K562 (cell line): ENCODE data around the gene COQ5. TPM values are rescaled to one million over a fixed set of nuclear protein-coding genes. Genes with fewer than 3 reads are reported as not detected.

Experiments
- BRD9 ChIP-seq: fragments of 450-650 bp; IDR thresholded peaks from 2 replicates; pipeline ENCODE4 v1.6.1; 2018; ENCODE audit warnings: low read depth; ENCODE audit not compliant: partially characterized antibody
- CBX2 ChIP-seq: fragments of 200-600 bp; sonication (generic); IDR thresholded peaks from one replicate; pipeline ENCODE4 v1.6.1; 2012; ENCODE audit warnings: mild to moderate bottlenecking, low read length, inconsistent platforms; ENCODE audit not compliant: insufficient read depth, poor library complexity, severe bottlenecking
- CHD7 ChIP-seq: fragments of 200-600 bp; sonication (generic); IDR thresholded peaks from one replicate; pipeline ENCODE4 v1.6.1; 2012; ENCODE audit warnings: mild to moderate bottlenecking, low read depth, low read length, inconsistent platforms
- EHMT2 ChIP-seq: fragments of 450-650 bp; IDR thresholded peaks from 2 replicates; pipeline ENCODE4 v1.6.1; 2018; ENCODE audit warnings: antibody characterized with exemption
- FOXA3 ChIP-seq, 2 experiments: fragments of 450-650 bp in 1 of 2; sonication (generic) in 1 of 2; formaldehyde crosslinking; IDR thresholded peaks in 1 of 2; conservative IDR thresholded peaks in 1 of 2; 2 replicates each; pipeline versions ENCODE4 v1.4.0 to v1.8.0; 2020 to 2022; ENCODE audit warnings: mild to moderate bottlenecking in 2 of 2, missing genetic modification reagents in 1 of 2
- FOXM1 ChIP-seq, 2 experiments: fragments of 450-650 bp in 1 of 2; sonication (generic) in 1 of 2; formaldehyde crosslinking in 1 of 2; IDR thresholded peaks; 2 replicates each; pipeline versions ENCODE4 v1.6.1 to v1.9.0; 2017 to 2022; ENCODE audit warnings: low read depth in 2 of 2, mild to moderate bottlenecking in 2 of 2, missing genetic modification reagents in 1 of 2, moderate library complexity in 1 of 2
- GABPB1 ChIP-seq: sonication (generic); formaldehyde crosslinking; IDR thresholded peaks from 2 replicates; pipeline ENCODE4 v1.8.0; 2022; ENCODE audit warnings: mild to moderate bottlenecking, missing genetic modification reagents
- KLF13 ChIP-seq: fragments of 450-650 bp; IDR thresholded peaks from 2 replicates; pipeline ENCODE4 v1.6.1; 2016; ENCODE audit warnings: missing genetic modification characterization, low read depth, mild to moderate bottlenecking, missing compliant biosample characterization, moderate library complexity, borderline replicate concordance
- NFIC ChIP-seq: fragments of 450-650 bp; IDR thresholded peaks from 2 replicates; pipeline ENCODE4 v1.6.1; 2017; ENCODE audit warnings: mild to moderate bottlenecking, inconsistent platforms
- SIX5 ChIP-seq, 2 experiments: IDR thresholded peaks; 2 replicates each; pipeline ENCODE4 v1.6.1; 2011; ENCODE audit warnings: low read length in 2 of 2, borderline replicate concordance in 1 of 2, low read depth in 1 of 2, mild to moderate bottlenecking in 1 of 2, moderate library complexity in 1 of 2; ENCODE audit not compliant: insufficient read depth in 1 of 2
- TRIM24 ChIP-seq, 2 experiments: fragments of 450-650 bp; IDR thresholded peaks; 2 replicates each; pipeline ENCODE4 v1.6.1; 2016
- ZNF197 ChIP-seq: fragments of 200-800 bp; sonication (Bioruptor generic); IDR thresholded peaks from 2 replicates; pipeline ENCODE4 v1.6.1; 2016; ENCODE audit warnings: low read depth, missing genetic modification characterization, missing compliant biosample characterization
- polyA plus RNA-seq, 8 experiments: library from polyadenylated mRNA; depleted of rRNA in 4 of 8; stranded (reverse) in 5 of 8; unstranded in 3 of 8; fragments of >200 nt; fragmentation: Nextera tagmentation in 2 of 8; fragmentation: Illumina TruSeq in 1 of 8; extraction: Ambion mirVana in 2 of 8; extraction: Trizol in 1 of 8; gene quantifications; 2 replicates each; pipeline versions ENCODE4 v1.2.1 to v1.2.3, GENCODE V29; 2011 to 2014; ENCODE audit warnings: inconsistent platforms in 1 of 8, missing spikeins in 1 of 8
- total RNA-seq, 7 experiments: library from RNA; depleted of rRNA in 6 of 7; stranded (reverse); fragments of >200 nt in 6 of 7; fragmentation: Illumina TruSeq in 2 of 7; extraction: Trizol in 2 of 7; gene quantifications; 2 replicates each; pipeline versions ENCODE4 v1.2.1 to v1.2.3, GENCODE V29; 2011 to 2021; ENCODE audit warnings: low replicate concordance in 1 of 7
- TF ChIP-seq, protein P1 (sequence below): fragments of 250-450 bp; sonication (Bioruptor Pico); IDR thresholded peaks from 2 replicates; pipeline ENCODE4 v1.4.0; 2020; ENCODE audit warnings: mild to moderate bottlenecking, moderate library complexity
- TF ChIP-seq, protein P2 (sequence below): fragments of 250-450 bp; sonication (Bioruptor Pico); IDR thresholded peaks from 2 replicates; pipeline ENCODE4 v1.8.0; 2021; ENCODE audit warnings: borderline replicate concordance, mild to moderate bottlenecking, moderate library complexity; ENCODE audit not compliant: poor library complexity, severe bottlenecking

COQ5 gene
- total and polyA plus RNA-seq, 9 of the 15 experiments (the other 6 are each of a cell fraction or from before 2014, with no cell fraction given): 19.2 to 59.7 (median 30.4) TPM

- no peak for TF ChIP-seq CHD7
- TF ChIP-seq ZNF197 (CRISPR knock-in tag): peak; percentile 95
- TF ChIP-seq GABPB1 (CRISPR knock-in tag): no peak
- TF ChIP-seq FOXA3 (CRISPR knock-in tag; conservative IDR thresholded peaks at IDR 0.05 in 1 of 2, IDR thresholded peaks at IDR 0.05 in 1 of 2): peak in 1 of 2 experiments; percentile 77; a peak in 2 of 4 replicates
- peak; percentile 81 to 93 for TF ChIP-seq TRIM24 (IDR thresholded peaks at IDR 0.05)
- peak; percentile 73 for TF ChIP-seq EHMT2
- TF ChIP-seq, protein P1, sequence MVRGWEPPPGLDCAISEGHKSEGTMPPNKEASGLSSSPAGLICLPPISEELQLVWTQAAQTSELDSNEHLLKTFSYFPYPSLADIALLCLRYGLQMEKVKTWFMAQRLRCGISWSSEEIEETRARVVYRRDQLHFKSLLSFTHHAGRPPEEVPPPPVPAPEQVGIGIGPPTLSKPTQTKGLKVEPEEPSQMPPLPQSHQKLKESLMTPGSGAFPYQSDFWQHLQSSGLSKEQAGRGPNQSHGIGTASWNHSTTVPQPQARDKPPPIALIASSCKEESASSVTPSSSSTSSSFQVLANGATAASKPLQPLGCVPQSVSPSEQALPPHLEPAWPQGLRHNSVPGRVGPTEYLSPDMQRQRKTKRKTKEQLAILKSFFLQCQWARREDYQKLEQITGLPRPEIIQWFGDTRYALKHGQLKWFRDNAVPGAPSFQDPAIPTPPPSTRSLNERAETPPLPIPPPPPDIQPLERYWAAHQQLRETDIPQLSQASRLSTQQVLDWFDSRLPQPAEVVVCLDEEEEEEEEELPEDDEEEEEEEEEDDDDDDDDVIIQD (CRISPR knock-in tag): no peak
- TF ChIP-seq FOXM1 (IDR thresholded peaks at IDR 0.05; ENCODE audit: low read depth): peak; percentile 98
- no peak for TF ChIP-seq FOXM1 (CRISPR knock-in tag; IDR thresholded peaks at IDR 0.05; ENCODE audit: low read depth)
- TF ChIP-seq NFIC: peak; percentile 94
- TF ChIP-seq KLF13 (tag): no peak
- TF ChIP-seq, protein P2, sequence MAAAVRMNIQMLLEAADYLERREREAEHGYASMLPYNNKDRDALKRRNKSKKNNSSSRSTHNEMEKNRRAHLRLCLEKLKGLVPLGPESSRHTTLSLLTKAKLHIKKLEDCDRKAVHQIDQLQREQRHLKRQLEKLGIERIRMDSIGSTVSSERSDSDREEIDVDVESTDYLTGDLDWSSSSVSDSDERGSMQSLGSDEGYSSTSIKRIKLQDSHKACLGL (CRISPR knock-in tag): no peak
- TF ChIP-seq SIX5 (IDR thresholded peaks at IDR 0.05; ENCODE audit: borderline replicate concordance in 1 of 2, insufficient read depth in 1 of 2, low read depth in 1 of 2, low read length in 2 of 2): no peak
- TF ChIP-seq CBX2: no peak
- TF ChIP-seq BRD9: no peak
Observed at GRCh38 chr12:120540445-120540844, 11.5 kb upstream of the COQ5 start (continued).
